ENCODE results near the gene USP11. TPM values are rescaled to one million over a fixed set of nuclear protein-coding genes. Genes with fewer than 3 reads are reported as not detected.

USP11 gene
- total RNA-seq, 1 donor from 2014 or later: 190 TPM

GRCh38 chrX:47217852-47218279 is 14.9 kb upstream of the USP11 start:
- peaks cover 20% of the 10 kb centered on the region for H3K9me3 Mint-ChIP-seq (ENCODE audit: unreplicated experiment)
- peaks cover 29% of the 10 kb centered on the region for H3K4me1 Mint-ChIP-seq (ENCODE audit: low read depth, unreplicated experiment)
- TF ChIP-seq CTCF (IDR thresholded peaks at IDR 0.05; ENCODE audit: partially characterized antibody, unreplicated experiment): no peak
- no peaks in the 10 kb centered on the region for H3K36me3 Mint-ChIP-seq (ENCODE audit: unreplicated experiment)
- peak overlapping the region; percentile 94 for H3K27ac Mint-ChIP-seq (ENCODE audit: unreplicated experiment)
- H3K27me3 Mint-ChIP-seq (ENCODE audit: unreplicated experiment): peaks cover 21% of the 10 kb centered on the region
- DNase-seq: peak; percentile 89
- H3K4me3 Mint-ChIP-seq (ENCODE audit: unreplicated experiment): peak overlapping the region; percentile 89

GRCh38 chrX:47218280-47218919 is 14.4 kb upstream of the USP11 start, which contains the start of gene CDK16:
Gene CDK16, plus strand, starts transcription at chrX:47218681. Its CDS starts 4,877 bp downstream, at chrX:47223558.
- Mint-ChIP-seq H3K9me3 (ENCODE audit: unreplicated experiment) (peaks cover 20% of the 10 kb centered on the region), H3K4me1 (ENCODE audit: low read depth, unreplicated experiment) (peaks cover 29% of the 10 kb centered on the region), H3K36me3 (ENCODE audit: unreplicated experiment) (no peaks in the 10 kb centered on the region), H3K27me3 (ENCODE audit: unreplicated experiment) (peaks cover 21% of the 10 kb centered on the region), H3K4me3 (ENCODE audit: unreplicated experiment) (peak within 1 kb of the TSS; percentile 98), H3K27ac (ENCODE audit: unreplicated experiment) (peak within 1 kb of the TSS; percentile 94)
- TF ChIP-seq CTCF (IDR thresholded peaks at IDR 0.05; ENCODE audit: partially characterized antibody, unreplicated experiment): no peak
- peak; percentile 73 for DNase-seq

GRCh38 chrX:47218920-47219815 is 13.6 kb upstream of the USP11 start:
- peaks cover 29% of the 10 kb centered on the region for H3K4me1 Mint-ChIP-seq (ENCODE audit: low read depth, unreplicated experiment)
- peaks cover 16% of the 10 kb centered on the region for H3K9me3 Mint-ChIP-seq (ENCODE audit: unreplicated experiment)
- H3K4me3 Mint-ChIP-seq (ENCODE audit: unreplicated experiment): peak overlapping the region; percentile 98
- peak overlapping the region; percentile 90 for H3K27ac Mint-ChIP-seq (ENCODE audit: unreplicated experiment)
- H3K27me3 Mint-ChIP-seq (ENCODE audit: unreplicated experiment): peaks cover 21% of the 10 kb centered on the region
- no peaks in the 10 kb centered on the region for H3K36me3 Mint-ChIP-seq (ENCODE audit: unreplicated experiment)
- TF ChIP-seq CTCF (IDR thresholded peaks at IDR 0.05; ENCODE audit: partially characterized antibody, unreplicated experiment): no peak
- DNase-seq: peak; percentile 67

- DNase-seq: no peak
- H3K9me3 Mint-ChIP-seq (ENCODE audit: unreplicated experiment): peaks cover 18% of the 10 kb centered on the region
- no peaks in the 10 kb centered on the region for H3K36me3 Mint-ChIP-seq (ENCODE audit: unreplicated experiment)
- H3K27me3 Mint-ChIP-seq (ENCODE audit: unreplicated experiment): peaks cover 18% of the 10 kb centered on the region
- H3K4me3 Mint-ChIP-seq (ENCODE audit: unreplicated experiment): no peak overlapping the region
- H3K4me1 Mint-ChIP-seq (ENCODE audit: low read depth, unreplicated experiment): peaks cover 20% of the 10 kb centered on the region
- no peak overlapping the region for H3K27ac Mint-ChIP-seq (ENCODE audit: unreplicated experiment)
- no peak for TF ChIP-seq CTCF (IDR thresholded peaks at IDR 0.05; ENCODE audit: partially characterized antibody, unreplicated experiment)
Measured at GRCh38 chrX:47221756-47222155, 11.1 kb upstream of the USP11 start.

Data from glutamatergic neuron (in vitro differentiated cells).